MM.1S (cell line): ENCODE data around the gene PARD6G.

ENCODE experiments used
- DNase-seq: peaks from one replicate; pipeline ENCODE4 v3.0.0-alpha.2; 2015
- H2AFZ ChIP-seq: fragments of 300-600 bp; sonication (generic); 2 replicates; pipeline ENCODE4 v1.6.0; 2016; ENCODE audit warnings: antibody characterized with exemption, low read length
- H3F3A ChIP-seq: fragments of 300-600 bp; sonication (generic); 2 replicates; pipeline ENCODE4 v1.6.1; 2016; ENCODE audit warnings: mild to moderate bottlenecking, antibody characterized with exemption, low read length, moderate library complexity, mixed read lengths; ENCODE audit not compliant: insufficient read depth
- H3K27ac ChIP-seq: fragments of 300-600 bp; sonication (generic); 2 replicates; pipeline ENCODE4 v1.5.1; 2016; ENCODE audit warnings: mild to moderate bottlenecking, low read length
- H3K27me3 ChIP-seq: fragments of 300-600 bp; sonication (generic); replicated peaks from 2 replicates; pipeline ENCODE4 v1.6.0; 2016; ENCODE audit warnings: low read length; ENCODE audit not compliant: insufficient read depth
- H3K36me3 ChIP-seq: fragments of 300-600 bp; sonication (generic); replicated peaks from 2 replicates; pipeline ENCODE4 v1.6.1; 2016; ENCODE audit warnings: mild to moderate bottlenecking, low read length, mixed read lengths; ENCODE audit not compliant: insufficient read depth
- H3K4me1 ChIP-seq: fragments of 300-600 bp; sonication (generic); 2 replicates; pipeline ENCODE4 v1.6.1; 2016; ENCODE audit warnings: low read length, mixed read lengths
- H3K4me2 ChIP-seq: fragments of 300-600 bp; sonication (generic); 2 replicates; pipeline ENCODE4 v1.6.0; 2016; ENCODE audit warnings: low read depth, low read length
- H3K4me3 ChIP-seq: fragments of 300-600 bp; sonication (generic); 2 replicates; pipeline ENCODE4 v1.5.1; 2016; ENCODE audit warnings: low read length, mixed read lengths
- H3K79me2 ChIP-seq: fragments of 300-600 bp; sonication (generic); 2 replicates; pipeline ENCODE4 v1.6.1; 2016; ENCODE audit warnings: mixed run types, low read length, mixed read lengths
- H3K9ac ChIP-seq: fragments of 300-600 bp; sonication (generic); 2 replicates; pipeline ENCODE4 v1.6.1; 2016; ENCODE audit warnings: low read length, mixed read lengths
- H3K9me2 ChIP-seq: fragments of 300-600 bp; sonication (generic); replicated peaks from 2 replicates; pipeline ENCODE4 v1.6.1; 2016; ENCODE audit warnings: mild to moderate bottlenecking, low read length, mixed read lengths; ENCODE audit not compliant: insufficient read depth
- H3K9me3 ChIP-seq: fragments of 300-600 bp; sonication (generic); replicated peaks from 2 replicates; pipeline ENCODE4 v1.6.1; 2016; ENCODE audit warnings: mild to moderate bottlenecking, low read length, mixed read lengths; ENCODE audit not compliant: insufficient read depth
- H4K20me1 ChIP-seq: fragments of 300-600 bp; sonication (generic); 2 replicates; pipeline ENCODE4 v1.6.1; 2016; ENCODE audit warnings: mild to moderate bottlenecking, low read length, moderate library complexity, mixed read lengths; ENCODE audit not compliant: insufficient read depth
- CTCF ChIP-seq: fragments of 300-600 bp; sonication (generic); IDR thresholded peaks from 2 replicates; pipeline ENCODE4 v1.5.1; 2016; ENCODE audit warnings: antibody characterized with exemption, low read length, mixed read lengths
- EZH2 ChIP-seq: fragments of 300-600 bp; sonication (generic); optimal IDR thresholded peaks from 2 replicates; pipeline ENCODE3; 2017; ENCODE audit warnings: low read depth, mild to moderate bottlenecking, antibody characterized with exemption, low read length, mixed read lengths
- EZH2phosphoT487 ChIP-seq: fragments of 300-600 bp; sonication (generic); IDR thresholded peaks from 2 replicates; pipeline ENCODE4 v1.6.1; 2018; ENCODE audit warnings: antibody characterized with exemption, low read length

PARD6G gene

GRCh38 chr18:80170395-80171053 lies 76.8 kb downstream of the PARD6G start:
- Histone ChIP-seq H3K4me1 (no peaks in the 10 kb centered on the region), H3K4me3 (no peak overlapping the region), H3K9me2 (no peaks in the 10 kb centered on the region), H3K27ac (no peak overlapping the region), H3K27me3 (no peaks in the 10 kb centered on the region), H4K20me1 (no peaks in the 10 kb centered on the region), H2AFZ (no peak overlapping the region), H3K9me3 (no peaks in the 10 kb centered on the region), H3F3A (no peaks in the 10 kb centered on the region), H3K79me2 (no peaks in the 10 kb centered on the region), H3K4me2 (no peak overlapping the region), H3K9ac (no peak overlapping the region), H3K36me3 (no peaks in the 10 kb centered on the region)
- no peak for DNase-seq
- no peak for TF ChIP-seq CTCF
- TF ChIP-seq EZH2: no peak
- no peak for TF ChIP-seq EZH2phosphoT487

GRCh38 chr18:80169607-80170006 lies 77.7 kb downstream of the PARD6G start:
- no peak overlapping the region for H3K9ac ChIP-seq
- TF ChIP-seq CTCF: no peak
- TF ChIP-seq EZH2: no peak
- TF ChIP-seq EZH2phosphoT487: no peak
- no peaks in the 10 kb centered on the region for H3K79me2 ChIP-seq
- H3K4me3 ChIP-seq: no peak overlapping the region
- no peaks in the 10 kb centered on the region for H3K36me3 ChIP-seq
- no peak overlapping the region for H2AFZ ChIP-seq
- H3F3A ChIP-seq: no peaks in the 10 kb centered on the region
- H3K9me3 ChIP-seq: no peaks in the 10 kb centered on the region
- no peaks in the 10 kb centered on the region for H3K4me1 ChIP-seq
- H3K9me2 ChIP-seq: no peaks in the 10 kb centered on the region
- no peaks in the 10 kb centered on the region for H4K20me1 ChIP-seq
- H3K4me2 ChIP-seq: no peak overlapping the region
- H3K27ac ChIP-seq: no peak overlapping the region
- H3K27me3 ChIP-seq: no peaks in the 10 kb centered on the region
- no peak for DNase-seq

GRCh38 chr18:80168982-80169381 lies 78.3 kb downstream of the PARD6G start:
- DNase-seq: no peak
- Histone ChIP-seq H3K27me3 (no peaks in the 10 kb centered on the region), H3K9me2 (no peaks in the 10 kb centered on the region), H3F3A (no peaks in the 10 kb centered on the region), H4K20me1 (no peaks in the 10 kb centered on the region), H3K27ac (no peak overlapping the region), H2AFZ (no peak overlapping the region), H3K4me3 (no peak overlapping the region), H3K4me2 (no peak overlapping the region), H3K9ac (no peak overlapping the region), H3K4me1 (no peaks in the 10 kb centered on the region), H3K9me3 (no peaks in the 10 kb centered on the region), H3K36me3 (no peaks in the 10 kb centered on the region), H3K79me2 (no peaks in the 10 kb centered on the region)
- no peak for TF ChIP-seq CTCF
- no peak for TF ChIP-seq EZH2phosphoT487
- TF ChIP-seq EZH2: no peak
